ENCODE data around the gene BRF1. TPM values are rescaled to one million over a fixed set of nuclear protein-coding genes. Genes with fewer than 3 reads are reported as not detected.

The BRF1 gene
- total and polyA plus RNA-seq, 2 donors from 2014 or later = 19.3 to 34.1 TPM

DNA sequence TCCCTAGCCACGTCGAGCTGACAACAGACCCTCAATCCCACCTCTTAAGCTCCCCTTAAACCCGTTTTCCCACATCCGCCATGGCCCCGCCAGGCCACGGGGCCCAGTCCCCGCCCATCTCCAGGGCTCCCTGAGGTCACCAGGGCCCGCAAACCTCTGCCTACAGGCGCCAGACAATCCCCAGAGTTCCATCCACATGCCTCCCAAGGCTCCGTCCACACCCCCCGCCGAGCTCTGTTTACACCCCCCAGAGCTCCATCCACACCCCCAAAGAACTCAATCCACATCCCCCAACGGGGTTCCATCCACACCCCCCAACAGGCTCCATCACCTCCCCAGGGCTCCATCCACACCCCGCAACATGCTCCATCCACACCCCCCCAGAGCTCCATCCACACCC, 141.5 kb downstream of the BRF1 start:
- Histone ChIP-seq H3K27me3 (ENCODE audit: control insufficient read depth, insufficient read depth, low read length) (no peaks in the 10 kb centered on the region), H3K9ac (ENCODE audit: low read length in 3 of 3) (no peak overlapping the region), H3K27ac (ENCODE audit: low read depth in 2 of 2, low read length in 2 of 2) (no peak overlapping the region), H3K9me3 (ENCODE audit: control insufficient read depth in 2 of 3, insufficient read depth in 1 of 3, low read length in 3 of 3) (no peaks in the 10 kb centered on the region), H3K4me1 (ENCODE audit: control insufficient read depth in 2 of 3, insufficient read depth in 2 of 3, low read depth in 1 of 3, low read length in 3 of 3) (no peaks in the 10 kb centered on the region), H3K36me3 (ENCODE audit: control insufficient read depth in 2 of 3, insufficient read depth in 3 of 3, low read length in 3 of 3) (no peaks in the 10 kb centered on the region), H3K4me3 (ENCODE audit: low read length in 3 of 3) (no peak overlapping the region)
- TF ChIP-seq, protein P1, sequence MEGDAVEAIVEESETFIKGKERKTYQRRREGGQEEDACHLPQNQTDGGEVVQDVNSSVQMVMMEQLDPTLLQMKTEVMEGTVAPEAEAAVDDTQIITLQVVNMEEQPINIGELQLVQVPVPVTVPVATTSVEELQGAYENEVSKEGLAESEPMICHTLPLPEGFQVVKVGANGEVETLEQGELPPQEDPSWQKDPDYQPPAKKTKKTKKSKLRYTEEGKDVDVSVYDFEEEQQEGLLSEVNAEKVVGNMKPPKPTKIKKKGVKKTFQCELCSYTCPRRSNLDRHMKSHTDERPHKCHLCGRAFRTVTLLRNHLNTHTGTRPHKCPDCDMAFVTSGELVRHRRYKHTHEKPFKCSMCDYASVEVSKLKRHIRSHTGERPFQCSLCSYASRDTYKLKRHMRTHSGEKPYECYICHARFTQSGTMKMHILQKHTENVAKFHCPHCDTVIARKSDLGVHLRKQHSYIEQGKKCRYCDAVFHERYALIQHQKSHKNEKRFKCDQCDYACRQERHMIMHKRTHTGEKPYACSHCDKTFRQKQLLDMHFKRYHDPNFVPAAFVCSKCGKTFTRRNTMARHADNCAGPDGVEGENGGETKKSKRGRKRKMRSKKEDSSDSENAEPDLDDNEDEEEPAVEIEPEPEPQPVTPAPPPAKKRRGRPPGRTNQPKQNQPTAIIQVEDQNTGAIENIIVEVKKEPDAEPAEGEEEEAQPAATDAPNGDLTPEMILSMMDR (IDR thresholded peaks at IDR 0.05; ENCODE audit: borderline replicate concordance, extremely low read depth, insufficient read depth) = no peak
- intact Hi-C loops (cut with DNase I) = no loop called here
- no peak for FAIRE-seq
- no peak for DNase-seq

Other genes with a start within 250 kb of the BRF1 start
- gene GPR132, start 235.6 kb downstream of the BRF1 start, total RNA-seq = 4.2 TPM
- gene GPR132, start 235.6 kb downstream of the BRF1 start, polyA plus RNA-seq (ENCODE audit: insufficient read depth, low read depth, low replicate concordance) = 0.17 TPM
- 26.1 TPM for gene JAG2, start 132.2 kb downstream of the BRF1 start, total RNA-seq
- gene JAG2, start 132.2 kb downstream of the BRF1 start, polyA plus RNA-seq (ENCODE audit: insufficient read depth, low read depth, low replicate concordance) = 6.3 TPM
- gene NUDT14, start 119.7 kb downstream of the BRF1 start, total RNA-seq = 48.6 TPM
- gene NUDT14, start 119.7 kb downstream of the BRF1 start, polyA plus RNA-seq (ENCODE audit: insufficient read depth, low read depth, low replicate concordance) = 59.1 TPM
- gene BTBD6, start 52.5 kb downstream of the BRF1 start, total RNA-seq = 38.9 TPM
- 33.3 TPM for gene BTBD6, start 52.5 kb downstream of the BRF1 start, polyA plus RNA-seq (ENCODE audit: insufficient read depth, low read depth, low replicate concordance)
- 83.9 TPM for gene PACS2, start 13.7 kb upstream of the BRF1 start, total RNA-seq
- 35.7 TPM for gene PACS2, start 13.7 kb upstream of the BRF1 start, polyA plus RNA-seq (ENCODE audit: insufficient read depth, low read depth, low replicate concordance)
- gene TEX22, start 97.5 kb upstream of the BRF1 start, total RNA-seq = 3.3 TPM
- 1.5 TPM for gene TEX22, start 97.5 kb upstream of the BRF1 start, polyA plus RNA-seq (ENCODE audit: insufficient read depth, low read depth, low replicate concordance)
- gene MTA1, start 118.8 kb upstream of the BRF1 start, total RNA-seq = 112 TPM
- gene MTA1, start 118.8 kb upstream of the BRF1 start, polyA plus RNA-seq (ENCODE audit: insufficient read depth, low read depth, low replicate concordance) = 30.4 TPM
- 357 TPM for gene CRIP2, start 173.8 kb upstream of the BRF1 start, total RNA-seq
- gene CRIP2, start 173.8 kb upstream of the BRF1 start, polyA plus RNA-seq (ENCODE audit: insufficient read depth, low read depth, low replicate concordance) = 338 TPM
- 381 TPM for gene CRIP1, start 185.9 kb upstream of the BRF1 start, total RNA-seq
- gene CRIP1, start 185.9 kb upstream of the BRF1 start, polyA plus RNA-seq (ENCODE audit: insufficient read depth, low read depth, low replicate concordance) = 272 TPM
- gene TEDC1, start 190.2 kb upstream of the BRF1 start, total RNA-seq = 13.2 TPM
- gene TEDC1, start 190.2 kb upstream of the BRF1 start, polyA plus RNA-seq (ENCODE audit: insufficient read depth, low read depth, low replicate concordance) = 6.9 TPM
- gene TMEM121, start 225.6 kb upstream of the BRF1 start, total RNA-seq = 3.1 TPM
- gene TMEM121, start 225.6 kb upstream of the BRF1 start, polyA plus RNA-seq (ENCODE audit: insufficient read depth, low read depth, low replicate concordance) = 4.1 TPM

Data from kidney (tissue), 14 donors.